Neural cell (in vitro differentiated cells): ENCODE results near the gene TSPAN33.

Source experiments
- POLR2AphosphoS5 ChIP-seq: IDR thresholded peaks from 2 replicates; pipeline ENCODE4 v1.6.1; 2012
- TF ChIP-seq, protein P1 (sequence below): fragments of 450-650 bp; IDR thresholded peaks from 2 replicates; pipeline ENCODE4 v1.5.1; 2014; ENCODE audit warnings: antibody characterized with exemption, mild to moderate bottlenecking, moderate library complexity; ENCODE audit not compliant: poor library complexity, severe bottlenecking

DNA sequence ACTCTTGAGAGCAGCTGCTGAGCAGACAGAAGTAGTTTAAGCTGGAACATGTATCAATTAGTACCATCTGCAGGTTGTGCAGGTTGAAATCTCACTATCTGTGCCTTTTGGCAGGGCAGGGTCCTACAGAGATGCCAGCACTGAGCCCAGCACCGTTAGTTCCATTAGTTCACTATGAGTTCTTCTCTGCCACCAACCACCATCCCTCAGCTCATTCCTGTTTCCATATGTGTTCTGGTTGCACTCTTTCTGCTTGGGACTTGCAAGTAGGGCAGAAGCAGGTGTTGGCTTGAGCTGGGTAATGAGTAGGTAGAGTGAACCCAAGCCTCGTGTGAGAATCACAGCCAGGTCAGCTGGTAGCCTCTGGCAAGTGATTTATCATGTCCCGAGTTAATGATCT, 46.8 kb downstream of the TSPAN33 start:
- TF ChIP-seq, protein P1, sequence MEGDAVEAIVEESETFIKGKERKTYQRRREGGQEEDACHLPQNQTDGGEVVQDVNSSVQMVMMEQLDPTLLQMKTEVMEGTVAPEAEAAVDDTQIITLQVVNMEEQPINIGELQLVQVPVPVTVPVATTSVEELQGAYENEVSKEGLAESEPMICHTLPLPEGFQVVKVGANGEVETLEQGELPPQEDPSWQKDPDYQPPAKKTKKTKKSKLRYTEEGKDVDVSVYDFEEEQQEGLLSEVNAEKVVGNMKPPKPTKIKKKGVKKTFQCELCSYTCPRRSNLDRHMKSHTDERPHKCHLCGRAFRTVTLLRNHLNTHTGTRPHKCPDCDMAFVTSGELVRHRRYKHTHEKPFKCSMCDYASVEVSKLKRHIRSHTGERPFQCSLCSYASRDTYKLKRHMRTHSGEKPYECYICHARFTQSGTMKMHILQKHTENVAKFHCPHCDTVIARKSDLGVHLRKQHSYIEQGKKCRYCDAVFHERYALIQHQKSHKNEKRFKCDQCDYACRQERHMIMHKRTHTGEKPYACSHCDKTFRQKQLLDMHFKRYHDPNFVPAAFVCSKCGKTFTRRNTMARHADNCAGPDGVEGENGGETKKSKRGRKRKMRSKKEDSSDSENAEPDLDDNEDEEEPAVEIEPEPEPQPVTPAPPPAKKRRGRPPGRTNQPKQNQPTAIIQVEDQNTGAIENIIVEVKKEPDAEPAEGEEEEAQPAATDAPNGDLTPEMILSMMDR = no peak
- no peak for TF ChIP-seq POLR2AphosphoS5
